CD4-positive, alpha-beta memory T cell (primary cell): ENCODE results near the gene ZNF41. TPM values are rescaled to one million over a fixed set of nuclear protein-coding genes. Genes with fewer than 3 reads are reported as not detected.
"Not testable (repeated sequence)": the region's sequence is repeated elsewhere in the genome, so short reads cannot be mapped to it uniquely, and the experiment has no call there.

Experiments used
- CTCF ChIA-PET: fragments of 350-600 bp; sonication (Branson Sonifier 250); formaldehyde crosslinking; loops from one replicate; lab custom pipeline; 2021; ENCODE audit warnings: inconsistent platforms; ENCODE audit not compliant: partially characterized antibody; lab: Charles Lee
- POLR2A ChIA-PET: fragments of 350-600 bp; sonication (Branson Sonifier 250); formaldehyde crosslinking; loops from one replicate; lab custom pipeline; 2021; ENCODE audit not compliant: partially characterized antibody; lab: Charles Lee
- DNase-seq, 5 donors: peaks; one replicate each; pipeline versions ENCODE4 v3.0.0 to v3.0.0-alpha.2; 2020 to 2022; ENCODE audit warnings: mixed read lengths in 1 of 5
- H3K27ac ChIP-seq: one replicate; pipeline ENCODE4 v1.7.0; 2013; ENCODE audit warnings: low read depth, low read length
- H3K27me3 ChIP-seq: 2 replicates; pipeline ENCODE4 v1.7.0; 2013; ENCODE audit warnings: mild to moderate bottlenecking, low read length, moderate library complexity; ENCODE audit not compliant: insufficient read depth
- H3K36me3 ChIP-seq: 2 replicates; pipeline ENCODE4 v1.7.0; 2013; ENCODE audit warnings: mild to moderate bottlenecking, low read length, moderate library complexity; ENCODE audit not compliant: insufficient read depth
- H3K4me1 ChIP-seq: 2 replicates; pipeline ENCODE4 v1.7.0; 2013; ENCODE audit warnings: mild to moderate bottlenecking, low read length, moderate library complexity; ENCODE audit not compliant: insufficient read depth
- H3K4me3 ChIP-seq, 2 donors: one replicate each; pipeline ENCODE4 v1.7.0; 2013; ENCODE audit warnings: low read length in 2 of 2, mild to moderate bottlenecking in 1 of 2
- H3K9me3 ChIP-seq, 2 donors: one replicate each; pipeline ENCODE4 v1.7.0; 2013; ENCODE audit warnings: low read length in 2 of 2, control low read depth in 1 of 2; ENCODE audit not compliant: control insufficient read depth in 1 of 2
- H3K27ac Mint-ChIP-seq, 7 donors: one replicate each; pipeline ENCODE4 v1.8.0; 2020 to 2021; ENCODE audit warnings: mixed read lengths in 7 of 7, mild to moderate bottlenecking in 6 of 7, inconsistent platforms in 3 of 7, moderate library complexity in 3 of 7
- H3K27me3 Mint-ChIP-seq, 2 donors: one replicate each; pipeline ENCODE4 v1.8.0; 2020 to 2021; ENCODE audit warnings: mixed read lengths in 2 of 2
- H3K36me3 Mint-ChIP-seq, 2 donors: one replicate each; pipeline ENCODE4 v1.8.0; 2020 to 2021; ENCODE audit warnings: mixed read lengths in 2 of 2, inconsistent platforms in 1 of 2, mild to moderate bottlenecking in 1 of 2
- H3K4me1 Mint-ChIP-seq, 4 donors: one replicate each; pipeline ENCODE4 v1.8.0; 2020 to 2021; ENCODE audit warnings: mixed read lengths in 4 of 4, mild to moderate bottlenecking in 1 of 4
- H3K4me3 Mint-ChIP-seq, 8 donors: one replicate each; pipeline ENCODE4 v1.8.0; 2020 to 2021; ENCODE audit warnings: mixed read lengths in 8 of 8, mild to moderate bottlenecking in 7 of 8, moderate library complexity in 6 of 8, inconsistent platforms in 3 of 8
- H3K9me3 Mint-ChIP-seq, 8 donors: one replicate each; pipeline ENCODE4 v1.8.0; 2020 to 2021; ENCODE audit warnings: mixed read lengths in 8 of 8, mild to moderate bottlenecking in 5 of 8, inconsistent platforms in 3 of 8, moderate library complexity in 1 of 8
- intact Hi-C: fragments of 100-400 bp; cut with micrococcal nuclease; formaldehyde crosslinking; loops from one replicate; pipeline ENCODE4 v1.15.1; 2023
- polyA plus RNA-seq, 2 donors: library from polyadenylated mRNA; unstranded; fragments of 300-500 nt; fragmentation: Illumina TruSeq; gene quantifications; one replicate each; pipeline ENCODE4 v1.2.3, GENCODE V29; 2021
- total RNA-seq, 2 experiments: library from RNA; stranded (reverse); gene quantifications; one replicate each; pipeline ENCODE4 v1.2.3, GENCODE V29; 2021

ZNF41 gene
- total and polyA plus RNA-seq, 4 experiments from 2014 or later: 4.7 to 16.1 (median 12.4) TPM

DNA sequence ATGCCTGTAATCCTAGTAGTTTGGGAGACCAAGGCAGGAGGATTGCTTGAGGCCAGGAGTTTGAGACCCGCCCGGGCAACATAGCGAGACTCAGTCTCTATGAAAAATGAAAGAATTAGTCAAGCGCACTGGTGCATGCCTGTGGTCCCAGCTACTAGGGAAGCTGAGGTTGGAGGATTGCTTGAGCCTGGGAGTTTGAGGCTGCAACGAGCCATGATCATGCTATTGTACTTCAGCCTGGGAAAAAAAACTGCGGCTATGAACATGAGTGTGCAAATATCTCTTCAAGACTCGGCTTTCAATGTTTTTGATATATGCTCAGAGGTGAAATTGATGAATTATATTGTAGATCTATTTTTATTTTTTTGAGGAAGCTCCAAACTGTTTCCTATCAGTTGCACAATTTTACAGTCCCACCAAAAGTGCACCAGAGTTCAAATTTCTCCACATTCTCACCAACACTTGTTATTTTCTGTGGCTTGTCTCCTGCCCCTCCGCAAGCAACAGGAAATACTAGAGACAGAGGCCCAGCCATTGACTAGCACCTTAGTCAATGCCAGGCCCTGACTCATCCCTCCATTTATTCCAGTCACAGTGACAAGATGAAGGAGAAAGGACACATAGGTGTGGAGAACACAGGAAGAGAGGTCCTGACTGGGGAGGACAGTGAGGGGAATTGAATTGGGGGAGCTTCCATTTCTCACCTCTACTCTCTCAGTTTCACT is 33.1 kb upstream of the ZNF41 start:
- intact Hi-C loops: no loop called here
- CTCF ChIA-PET: interaction anchor here (1.0 to 1.5 kb wide), 2 partner anchors 7 to 9 kb away, joined by 3 to 6 read pairs; no protein-coding TSS in a partner anchor
- peaks cover 4 to 10% (median 6%) of the 10 kb centered on the region in 4 donors for H3K4me1 Mint-ChIP-seq
- H3K36me3 Mint-ChIP-seq: no peaks in the 10 kb centered on the region
- Histone ChIP-seq H3K4me1 (no peaks in the 10 kb centered on the region), H3K4me3 (no peak overlapping the region), H3K27me3 (no peaks in the 10 kb centered on the region), H3K9me3 (no peaks in the 10 kb centered on the region), H3K27ac (no peak overlapping the region), H3K36me3 (no peaks in the 10 kb centered on the region)
- no peaks in the 10 kb centered on the region for H3K27me3 Mint-ChIP-seq
- POLR2A ChIA-PET: no interaction called here
- H3K9me3 Mint-ChIP-seq: peaks cover 0 to 1% (median 0%) of the 10 kb centered on the region in 8 donors
- H3K27ac Mint-ChIP-seq: no peak overlapping the region
- DNase-seq: no peak
- H3K4me3 Mint-ChIP-seq: peak overlapping the region in 1 of 8 donors; percentile 7

DNA sequence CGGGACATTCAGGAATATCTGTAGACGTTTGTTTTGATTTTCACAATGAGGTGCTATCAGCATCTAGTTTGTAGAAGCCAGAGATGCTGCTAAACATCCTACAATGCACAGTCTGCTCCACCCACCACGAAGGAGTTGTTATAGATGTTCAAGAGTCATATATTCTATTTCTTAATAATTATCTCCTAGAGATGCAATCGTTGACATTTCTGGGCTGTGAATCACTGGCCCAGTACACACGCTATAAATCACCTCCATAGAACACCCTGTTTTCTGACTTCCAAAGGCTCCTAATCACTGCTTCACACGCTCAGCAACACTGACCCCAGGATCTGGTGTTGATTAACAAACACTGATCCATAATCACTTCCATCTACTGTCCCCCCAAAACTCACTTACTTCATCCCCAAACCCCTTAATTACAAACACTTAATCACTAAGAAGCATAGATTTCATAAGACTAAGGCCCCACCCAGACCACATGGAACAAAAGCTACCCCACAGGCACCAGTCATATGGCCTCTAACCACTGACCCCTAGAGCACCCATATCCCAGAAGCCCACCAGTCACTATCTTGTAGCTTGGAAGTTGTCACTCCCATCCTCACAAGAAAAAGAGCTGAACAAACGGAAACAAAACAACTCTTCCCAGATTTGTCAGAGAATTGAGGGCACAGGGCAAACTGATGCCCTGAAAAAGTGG is 31.7 kb upstream of the ZNF41 start:
- no peaks in the 10 kb centered on the region for H3K9me3 Mint-ChIP-seq
- POLR2A ChIA-PET: no interaction called here
- CTCF ChIA-PET: interaction anchor here (1.5 kb wide), 1 partner anchor 8 kb away, joined by 6 read pairs; no protein-coding TSS in a partner anchor

DNA sequence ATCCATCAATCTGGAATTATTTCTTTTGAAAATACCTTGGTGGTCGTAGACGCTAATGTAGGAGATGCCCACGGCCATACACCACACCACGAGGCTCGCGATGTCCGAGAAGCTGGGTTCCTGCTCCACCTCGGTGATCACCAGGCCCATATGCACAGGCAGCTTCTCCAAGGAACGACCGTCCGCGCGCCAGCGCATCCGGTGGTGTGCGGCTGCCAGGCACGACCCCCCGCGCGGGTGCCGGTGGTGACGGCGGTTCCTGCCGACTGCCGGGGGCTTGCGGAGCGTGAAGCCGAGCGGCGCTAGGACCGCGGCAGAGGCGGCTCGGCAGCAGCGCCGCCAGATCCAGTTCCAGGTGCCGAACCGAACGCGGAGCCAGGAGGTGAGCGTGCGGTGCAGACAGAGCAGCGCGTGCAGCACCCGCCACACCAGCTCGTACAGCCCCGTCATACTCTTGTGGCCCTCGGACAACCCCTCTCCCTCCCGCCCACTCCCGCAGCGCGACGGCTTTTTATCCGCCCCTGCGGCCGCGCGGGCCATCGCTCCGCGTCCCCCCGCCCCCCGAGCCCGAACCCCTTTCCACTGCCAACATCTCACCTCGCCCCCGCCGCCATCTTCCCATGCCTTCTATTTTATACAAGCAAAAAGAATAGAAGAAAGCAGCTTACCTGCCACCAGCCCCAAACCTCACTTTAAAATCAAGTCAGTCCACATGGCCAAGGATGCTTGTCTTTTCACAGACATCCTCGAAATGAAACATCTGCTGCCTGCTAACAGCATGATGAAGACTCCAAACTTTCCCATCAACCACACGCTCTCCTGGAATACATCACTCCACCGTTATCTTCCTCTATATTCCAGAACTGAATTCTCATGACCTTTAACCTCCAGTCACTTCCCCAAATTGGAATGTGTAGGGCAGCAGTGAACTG is 30.3 kb upstream of the ZNF41 start:
- H3K27ac Mint-ChIP-seq: peak overlapping the region in 3 of 7 donors; percentile 9 to 83 (median 67)
- POLR2A ChIA-PET: interaction anchor here (0.9 kb wide), 2 partner anchors 30 to 32 kb away, joined by 3 to 4 read pairs; no protein-coding TSS in a partner anchor
- H3K36me3 Mint-ChIP-seq, H3K9me3 Mint-ChIP-seq, H3K4me1 ChIP-seq, H3K4me1 Mint-ChIP-seq, H3K36me3 ChIP-seq, H3K27me3 ChIP-seq, H3K9me3 ChIP-seq, H3K27ac ChIP-seq, DNase-seq, intact Hi-C loops, H3K27me3 Mint-ChIP-seq: not testable (repeated sequence)
- peak overlapping the region in 1 of 2 donors; percentile 41 for H3K4me3 ChIP-seq
- H3K4me3 Mint-ChIP-seq: peak overlapping the region; percentile 78 to 87 (median 80)
- CTCF ChIA-PET: interaction anchor here (0.7 to 0.9 kb wide), 2 partner anchors 10 to 26 kb away, joined by 3 read pairs; no protein-coding TSS in a partner anchor

More for the DNA sequence above, 31.7 kb upstream of the ZNF41 start:
- Mint-ChIP-seq H3K36me3 (no peaks in the 10 kb centered on the region), H3K27ac (peak overlapping the region in 1 of 7 donors; percentile 54), H3K4me1 (peaks cover 4 to 10% (median 6%) of the 10 kb centered on the region in 4 donors), H3K27me3 (no peaks in the 10 kb centered on the region), H3K4me3 (peak overlapping the region in 5 of 8 donors; percentile 8 to 65 (median 12))
- no peaks in the 10 kb centered on the region for H3K4me1 ChIP-seq
- no peak for DNase-seq
- intact Hi-C loops: no loop called here
- no peak overlapping the region for H3K4me3 ChIP-seq
- H3K27ac ChIP-seq: no peak overlapping the region
- no peaks in the 10 kb centered on the region for H3K27me3 ChIP-seq
- no peaks in the 10 kb centered on the region for H3K9me3 ChIP-seq
- H3K36me3 ChIP-seq: no peaks in the 10 kb centered on the region

DNA sequence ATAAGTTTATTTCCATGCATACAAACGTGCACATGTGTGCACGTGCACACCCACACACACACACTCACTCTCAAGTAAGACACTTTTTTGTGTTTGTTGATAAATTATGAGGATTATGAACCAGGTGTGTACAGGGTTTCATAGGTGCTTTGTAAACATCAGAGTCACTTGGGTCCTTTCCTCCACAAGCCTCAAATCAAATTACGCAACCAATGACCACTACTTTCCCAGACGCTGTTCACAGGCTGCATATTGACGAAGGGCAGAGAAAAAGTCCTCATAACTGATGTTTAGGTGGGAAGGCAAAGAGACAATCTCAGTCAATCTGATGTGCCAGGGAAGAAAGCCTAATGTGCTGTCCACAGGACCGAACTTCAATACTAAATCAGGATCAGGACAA is 29.4 kb upstream of the ZNF41 start:
- H3K9me3 ChIP-seq, H3K4me3 ChIP-seq, POLR2A ChIA-PET, H3K9me3 Mint-ChIP-seq, H3K36me3 Mint-ChIP-seq, intact Hi-C loops, H3K4me1 Mint-ChIP-seq, DNase-seq, H3K4me1 ChIP-seq, H3K36me3 ChIP-seq, H3K27ac ChIP-seq, H3K27me3 Mint-ChIP-seq, H3K27me3 ChIP-seq, CTCF ChIA-PET: not testable (repeated sequence)
- H3K4me3 Mint-ChIP-seq: peak overlapping the region; percentile 3 to 71 (median 54)
- H3K27ac Mint-ChIP-seq: peak overlapping the region in 1 of 7 donors; percentile 14

DNA sequence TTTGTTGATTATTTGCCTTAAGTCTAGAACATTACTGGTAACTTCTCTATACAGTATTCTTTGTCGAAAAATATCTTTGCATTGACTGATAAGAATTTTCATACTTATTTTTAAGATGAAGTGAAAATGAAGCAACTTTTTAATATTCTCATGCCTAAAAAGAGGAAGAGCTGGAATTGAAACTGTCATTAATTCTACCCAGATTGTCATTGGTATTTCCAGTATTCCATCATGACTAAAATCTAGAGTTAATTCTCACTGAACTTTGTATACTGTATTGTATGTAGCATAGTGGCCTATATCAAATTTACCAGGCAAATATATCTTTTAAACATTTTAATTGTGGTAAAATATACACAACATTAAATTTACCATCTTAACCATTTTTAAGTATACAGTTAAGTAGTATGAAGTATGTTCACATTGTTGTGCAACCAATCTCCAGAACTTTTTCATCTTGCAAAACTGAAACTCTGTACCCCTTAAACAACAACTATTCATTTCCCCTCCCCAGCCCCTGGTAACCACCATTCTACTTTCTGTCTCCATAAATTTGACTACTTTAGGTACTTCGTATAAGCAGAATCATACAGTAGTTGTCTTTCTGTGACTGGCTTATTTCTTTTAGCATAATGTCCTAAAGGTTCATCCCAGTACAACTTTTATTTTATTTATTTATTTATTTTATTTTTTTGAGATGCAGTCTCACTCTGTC is 24.3 kb upstream of the ZNF41 start:
- Histone ChIP-seq H3K4me1 (no peaks in the 10 kb centered on the region), H3K4me3 (no peak overlapping the region), H3K27me3 (no peaks in the 10 kb centered on the region), H3K36me3 (no peaks in the 10 kb centered on the region), H3K9me3 (no peaks in the 10 kb centered on the region), H3K27ac (no peak overlapping the region)
- H3K4me1 Mint-ChIP-seq: no peaks in the 10 kb centered on the region
- no peak overlapping the region for H3K4me3 Mint-ChIP-seq
- peak overlapping the region in 1 of 7 donors; percentile 24 for H3K27ac Mint-ChIP-seq
- no peaks in the 10 kb centered on the region for H3K9me3 Mint-ChIP-seq
- ChIA-PET POLR2A (no interaction called here), CTCF (interaction anchor here (1.5 to 1.7 kb wide), 2 partner anchors 10 to 16 kb away, joined by 5 to 8 read pairs; no protein-coding TSS in a partner anchor)
- H3K27me3 Mint-ChIP-seq: no peaks in the 10 kb centered on the region
- no peaks in the 10 kb centered on the region for H3K36me3 Mint-ChIP-seq
- no peak for DNase-seq
- intact Hi-C loops: no loop called here

DNA sequence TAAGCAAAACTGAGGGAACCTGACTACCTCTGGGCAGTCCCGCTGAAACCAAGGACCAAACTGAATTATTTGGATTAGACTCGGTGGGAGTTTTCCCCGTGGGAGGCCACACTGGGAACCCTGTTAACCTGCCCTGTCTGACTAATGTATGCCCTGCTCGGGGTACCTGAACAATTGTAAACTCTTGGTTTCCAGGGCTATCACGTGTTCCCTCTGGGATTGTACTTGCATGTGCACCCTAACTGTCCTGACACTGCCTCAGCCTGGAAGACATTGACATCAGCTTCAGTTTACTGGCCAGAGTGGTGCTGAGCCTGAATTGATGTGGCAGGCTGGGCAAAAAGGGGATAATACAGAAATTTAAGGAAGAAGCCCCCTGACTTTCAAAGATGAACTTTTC is 20.1 kb upstream of the ZNF41 start:
- Mint-ChIP-seq H3K27me3 (no peaks in the 10 kb centered on the region), H3K4me1 (peaks cover 0 to 5% (median 0%) of the 10 kb centered on the region in 4 donors), H3K36me3 (no peaks in the 10 kb centered on the region), H3K9me3 (no peaks in the 10 kb centered on the region), H3K4me3 (no peak overlapping the region), H3K27ac (peak overlapping the region in 1 of 7 donors; percentile 10)
- no peak overlapping the region for H3K27ac ChIP-seq
- H3K9me3 ChIP-seq: no peaks in the 10 kb centered on the region
- POLR2A ChIA-PET: no interaction called here
- H3K36me3 ChIP-seq: no peaks in the 10 kb centered on the region
- H3K4me1 ChIP-seq: no peaks in the 10 kb centered on the region
- DNase-seq: no peak
- no peaks in the 10 kb centered on the region for H3K27me3 ChIP-seq
- no peak overlapping the region for H3K4me3 ChIP-seq
- CTCF ChIA-PET: no interaction called here
- intact Hi-C loops: no loop called here
